GM10266 (cell line): ENCODE data around the gene HDGF.

Experiments used
- DNase-seq: peaks from one replicate; pipeline ENCODE4 v3.0.0; 2012; ENCODE audit errors: extremely low spot score
- TF ChIP-seq, protein P1 (sequence below): IDR thresholded peaks from 2 replicates; pipeline ENCODE4 v1.5.1; 2012; ENCODE audit warnings: mild to moderate bottlenecking, low read depth; ENCODE audit not compliant: control insufficient read depth, insufficient read depth; ENCODE audit errors: missing control alignments

Gene HDGF

DNA sequence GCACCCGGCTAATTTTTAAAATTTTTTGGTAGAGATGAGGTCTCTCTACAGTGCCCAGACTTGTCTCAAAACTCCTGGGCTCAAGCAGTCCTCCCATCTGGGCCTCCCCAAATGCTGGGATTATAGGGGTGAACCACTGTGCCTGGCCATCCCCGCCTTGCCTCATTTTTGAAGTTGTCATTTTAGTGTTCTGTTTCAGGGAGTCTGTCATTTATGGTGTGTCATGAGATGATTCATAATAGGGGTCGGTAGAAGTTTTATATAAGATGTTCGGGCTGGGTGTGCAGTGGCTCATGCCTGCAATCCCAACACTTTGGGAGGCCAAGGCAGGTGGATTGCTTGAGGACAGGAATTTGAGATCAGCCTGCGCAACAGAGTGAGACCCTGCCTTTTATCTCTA, 24.3 kb upstream of the HDGF start:
- DNase-seq: no peak
- TF ChIP-seq, protein P1, sequence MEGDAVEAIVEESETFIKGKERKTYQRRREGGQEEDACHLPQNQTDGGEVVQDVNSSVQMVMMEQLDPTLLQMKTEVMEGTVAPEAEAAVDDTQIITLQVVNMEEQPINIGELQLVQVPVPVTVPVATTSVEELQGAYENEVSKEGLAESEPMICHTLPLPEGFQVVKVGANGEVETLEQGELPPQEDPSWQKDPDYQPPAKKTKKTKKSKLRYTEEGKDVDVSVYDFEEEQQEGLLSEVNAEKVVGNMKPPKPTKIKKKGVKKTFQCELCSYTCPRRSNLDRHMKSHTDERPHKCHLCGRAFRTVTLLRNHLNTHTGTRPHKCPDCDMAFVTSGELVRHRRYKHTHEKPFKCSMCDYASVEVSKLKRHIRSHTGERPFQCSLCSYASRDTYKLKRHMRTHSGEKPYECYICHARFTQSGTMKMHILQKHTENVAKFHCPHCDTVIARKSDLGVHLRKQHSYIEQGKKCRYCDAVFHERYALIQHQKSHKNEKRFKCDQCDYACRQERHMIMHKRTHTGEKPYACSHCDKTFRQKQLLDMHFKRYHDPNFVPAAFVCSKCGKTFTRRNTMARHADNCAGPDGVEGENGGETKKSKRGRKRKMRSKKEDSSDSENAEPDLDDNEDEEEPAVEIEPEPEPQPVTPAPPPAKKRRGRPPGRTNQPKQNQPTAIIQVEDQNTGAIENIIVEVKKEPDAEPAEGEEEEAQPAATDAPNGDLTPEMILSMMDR: no peak

DNA sequence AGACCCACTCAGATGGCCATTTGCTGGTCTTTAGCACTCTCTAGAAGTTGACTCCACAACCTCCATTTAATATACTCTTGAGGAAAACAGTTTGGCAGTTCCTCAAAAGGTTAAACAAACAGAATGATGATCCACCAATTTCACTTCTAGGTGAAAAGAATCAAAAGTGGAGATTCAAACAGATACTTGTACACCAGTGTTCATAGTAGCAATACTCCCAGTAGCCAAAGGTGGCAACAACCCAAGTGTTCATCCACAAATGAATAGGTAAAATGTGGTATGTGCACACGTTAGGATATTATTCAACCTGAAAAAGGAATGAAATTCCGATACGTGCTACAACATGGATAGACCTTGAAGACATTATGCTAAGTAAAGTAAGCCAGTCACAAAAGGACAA, 22.1 kb upstream of the HDGF start:
- TF ChIP-seq, protein P1: no peak
- DNase-seq: no peak

DNA sequence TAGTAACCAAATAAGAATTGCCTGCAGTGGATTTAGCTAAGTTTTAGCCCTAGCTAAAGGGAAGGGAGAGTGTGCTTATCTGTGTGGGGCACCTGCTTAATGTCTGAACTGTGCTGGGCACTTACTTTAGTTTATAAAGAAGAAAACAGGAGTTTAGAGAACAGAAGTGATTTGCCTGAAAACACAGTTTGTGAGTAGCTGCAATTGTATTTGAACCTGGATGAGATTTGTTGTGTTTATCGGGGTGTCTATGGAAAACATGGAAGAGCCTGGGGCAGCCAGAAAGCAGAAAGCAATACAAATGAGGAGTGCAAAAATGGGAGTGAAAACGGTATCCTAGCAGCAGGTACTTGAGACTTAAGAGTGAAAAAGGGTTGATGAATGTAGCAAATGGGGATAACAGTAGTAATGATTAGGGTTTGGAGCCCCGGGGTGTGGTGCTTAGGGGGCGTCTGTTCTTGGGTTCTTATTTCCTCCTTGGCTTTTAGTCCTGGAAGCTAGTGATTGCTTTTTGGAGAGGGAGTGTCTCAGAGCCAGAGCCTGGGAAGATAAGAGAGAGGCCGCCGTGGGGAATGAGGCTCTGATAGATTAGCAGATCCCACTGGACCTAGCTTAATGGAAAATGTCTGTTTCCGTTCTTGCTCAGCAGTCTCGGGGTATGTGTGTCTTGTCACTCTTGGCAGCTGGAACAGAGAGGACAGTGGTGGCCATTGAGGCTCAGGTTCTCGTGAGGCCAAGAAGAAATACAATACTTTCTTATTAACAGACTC, 21.4 kb upstream of the HDGF start:
- TF ChIP-seq, protein P1: no peak
- no peak for DNase-seq

DNA sequence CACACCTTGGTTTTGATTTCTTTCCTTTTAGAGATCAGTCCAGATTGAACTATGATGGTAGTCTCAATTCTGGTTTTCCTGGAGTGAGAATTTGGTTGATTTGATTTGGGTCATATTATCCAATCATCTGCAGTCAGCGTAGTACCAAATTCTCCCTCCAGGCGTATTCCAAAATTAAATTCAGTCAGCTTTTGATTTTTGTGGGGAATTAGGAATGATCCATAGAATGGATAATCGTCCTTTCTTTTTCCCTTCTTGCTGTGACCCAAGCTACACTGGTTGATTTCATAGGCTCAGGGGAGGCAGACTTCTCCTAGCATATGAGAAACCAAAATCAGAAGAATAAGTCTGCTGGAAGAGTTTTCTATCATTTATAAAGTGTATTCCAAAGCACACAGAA, 20.7 kb upstream of the HDGF start:
- TF ChIP-seq, protein P1: no peak

DNA sequence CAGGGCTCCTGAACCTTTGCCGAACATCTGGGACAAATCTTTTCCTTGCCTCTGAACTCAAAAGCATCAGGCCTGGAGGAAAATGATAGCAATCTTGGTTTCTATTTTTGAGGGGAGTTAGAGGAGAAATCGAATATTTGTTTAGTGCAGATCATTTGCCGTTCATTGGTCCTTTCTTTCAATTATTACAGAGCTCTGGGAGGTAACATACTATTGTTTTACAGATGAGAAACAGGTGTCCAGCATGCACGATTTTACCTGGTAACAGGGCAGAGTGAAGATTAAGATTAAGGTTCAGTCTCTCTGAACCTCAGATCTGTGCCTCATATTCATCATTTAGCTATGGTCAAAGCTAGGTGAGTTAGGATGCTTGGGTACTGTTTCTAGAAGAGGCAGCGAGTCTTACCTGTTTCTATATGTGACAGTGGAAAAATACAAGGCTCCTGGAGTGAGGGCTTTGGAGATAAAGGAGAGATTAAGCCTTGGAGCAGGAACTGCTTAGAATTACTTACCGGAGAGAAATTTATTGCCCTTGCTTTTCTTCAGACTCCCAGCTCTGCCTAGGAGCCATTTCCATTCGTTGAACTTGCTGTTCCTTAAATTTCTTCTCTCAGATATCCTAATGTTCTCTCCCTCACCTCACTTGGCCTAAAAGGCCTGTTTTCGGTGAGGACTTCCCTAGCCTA, 17.3 kb upstream of the HDGF start:
- no peak for DNase-seq
- TF ChIP-seq, protein P1: no peak

More for the DNA sequence above, 20.7 kb upstream of the HDGF start:
- DNase-seq: no peak

DNA sequence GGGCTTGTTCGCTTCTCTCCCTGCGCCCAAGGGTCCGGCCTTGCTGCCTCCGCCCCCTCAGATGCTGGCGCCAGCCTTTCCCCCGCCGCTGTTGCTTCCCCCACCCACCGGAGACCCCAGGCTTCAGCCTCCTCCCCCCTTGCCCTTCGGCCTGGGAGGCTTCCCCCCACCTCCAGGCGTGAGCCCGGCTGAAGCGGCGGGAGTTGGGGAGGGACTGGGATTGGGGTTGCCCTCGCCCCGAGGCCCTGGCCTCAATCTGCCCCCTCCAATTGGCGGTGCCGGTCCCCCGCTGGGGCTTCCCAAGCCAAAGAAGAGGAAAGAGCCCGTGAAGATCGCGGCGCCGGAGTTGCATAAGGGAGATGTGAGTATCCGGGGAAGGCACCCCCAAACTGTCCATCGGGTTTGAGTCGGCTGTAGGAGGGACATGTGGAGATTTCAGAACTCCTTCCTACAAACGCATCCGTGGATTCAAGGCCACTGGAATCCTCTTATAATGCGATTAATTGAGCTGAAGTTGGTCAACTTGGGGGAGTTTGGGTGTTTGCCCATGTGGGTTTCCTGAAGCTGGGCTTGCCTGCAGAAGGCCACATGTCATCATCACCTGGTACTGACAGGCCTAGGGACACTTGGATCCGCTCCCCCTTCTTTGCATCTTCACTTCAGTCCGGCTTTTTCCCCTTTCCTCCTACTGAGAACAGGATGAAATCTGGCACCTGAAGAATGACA, 16.6 kb upstream of the HDGF start:
- TF ChIP-seq, protein P1: no peak
- no peak for DNase-seq
